DMS114 treated with DMSO at 0.1 percent for 48 hours (cell line): Measurements from ENCODE around the gene MCTP2.
A peak's percentile ranks its signal among the peaks of the same experiment; 100 is the strongest.

ENCODE experiments used
- DNase-seq: peaks from one replicate; lab custom pipeline; 2025; ENCODE audit not compliant: unreplicated experiment; lab: John Stamatoyannopoulos, UW

The MCTP2 gene, protein sequence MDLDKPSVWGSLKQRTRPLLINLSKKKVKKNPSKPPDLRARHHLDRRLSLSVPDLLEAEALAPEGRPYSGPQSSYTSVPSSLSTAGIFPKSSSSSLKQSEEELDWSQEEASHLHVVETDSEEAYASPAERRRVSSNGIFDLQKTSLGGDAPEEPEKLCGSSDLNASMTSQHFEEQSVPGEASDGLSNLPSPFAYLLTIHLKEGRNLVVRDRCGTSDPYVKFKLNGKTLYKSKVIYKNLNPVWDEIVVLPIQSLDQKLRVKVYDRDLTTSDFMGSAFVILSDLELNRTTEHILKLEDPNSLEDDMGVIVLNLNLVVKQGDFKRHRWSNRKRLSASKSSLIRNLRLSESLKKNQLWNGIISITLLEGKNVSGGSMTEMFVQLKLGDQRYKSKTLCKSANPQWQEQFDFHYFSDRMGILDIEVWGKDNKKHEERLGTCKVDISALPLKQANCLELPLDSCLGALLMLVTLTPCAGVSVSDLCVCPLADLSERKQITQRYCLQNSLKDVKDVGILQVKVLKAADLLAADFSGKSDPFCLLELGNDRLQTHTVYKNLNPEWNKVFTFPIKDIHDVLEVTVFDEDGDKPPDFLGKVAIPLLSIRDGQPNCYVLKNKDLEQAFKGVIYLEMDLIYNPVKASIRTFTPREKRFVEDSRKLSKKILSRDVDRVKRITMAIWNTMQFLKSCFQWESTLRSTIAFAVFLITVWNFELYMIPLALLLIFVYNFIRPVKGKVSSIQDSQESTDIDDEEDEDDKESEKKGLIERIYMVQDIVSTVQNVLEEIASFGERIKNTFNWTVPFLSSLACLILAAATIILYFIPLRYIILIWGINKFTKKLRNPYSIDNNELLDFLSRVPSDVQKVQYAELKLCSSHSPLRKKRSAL

GRCh38 chr15:94230883-94231722 lies at the start of gene MCTP2:
Gene MCTP2 (plus strand): TSS chr15:94231561. CDS start chr15:94298266, 66,705 bp downstream.
- peak; percentile 12 for DNase-seq

DNA sequence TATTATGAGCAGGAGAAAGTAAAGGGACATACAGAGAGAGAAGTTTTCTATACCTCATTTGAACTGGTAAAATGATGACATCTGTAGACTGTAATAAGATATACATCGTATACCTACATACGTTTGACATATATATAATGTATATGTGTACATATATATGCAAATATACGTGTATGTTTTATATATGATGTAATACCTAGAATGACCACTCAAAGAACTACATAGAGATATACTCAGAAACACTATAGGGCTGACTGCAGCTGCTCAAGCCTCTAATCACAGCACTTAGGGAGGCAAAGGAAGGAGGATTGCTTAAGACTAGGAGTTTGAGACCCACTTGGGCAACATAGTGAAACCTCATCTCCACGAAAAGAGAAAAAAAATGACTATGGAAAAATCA lies 48.5 kb upstream of the MCTP2 start:
- no peak for DNase-seq

- DNase-seq: no peak
Measured at GRCh38 chr15:94185547-94186236, 45.7 kb upstream of the MCTP2 start.

- no peak for DNase-seq
Measured at GRCh38 chr15:94186770-94187331, 44.5 kb upstream of the MCTP2 start.

DNA sequence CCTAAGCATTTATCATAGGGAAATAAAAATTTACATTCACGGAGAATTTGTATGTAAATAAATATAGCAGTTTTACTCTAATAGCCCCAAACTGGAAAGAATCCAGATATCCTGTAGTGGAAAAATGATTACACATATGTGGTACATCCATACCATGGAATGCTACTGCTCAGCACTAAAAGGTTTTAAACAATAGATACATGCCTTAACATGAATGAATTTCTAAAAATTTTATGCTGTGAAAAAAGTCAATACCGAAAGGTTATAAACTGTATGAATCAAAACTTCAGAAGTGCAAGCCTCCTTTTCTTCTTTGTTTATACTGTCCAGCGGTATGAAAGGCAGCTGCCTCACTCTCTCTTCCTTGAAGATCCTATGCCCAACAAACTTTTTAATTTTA lies 37.5 kb upstream of the MCTP2 start:
- DNase-seq: no peak

DNA sequence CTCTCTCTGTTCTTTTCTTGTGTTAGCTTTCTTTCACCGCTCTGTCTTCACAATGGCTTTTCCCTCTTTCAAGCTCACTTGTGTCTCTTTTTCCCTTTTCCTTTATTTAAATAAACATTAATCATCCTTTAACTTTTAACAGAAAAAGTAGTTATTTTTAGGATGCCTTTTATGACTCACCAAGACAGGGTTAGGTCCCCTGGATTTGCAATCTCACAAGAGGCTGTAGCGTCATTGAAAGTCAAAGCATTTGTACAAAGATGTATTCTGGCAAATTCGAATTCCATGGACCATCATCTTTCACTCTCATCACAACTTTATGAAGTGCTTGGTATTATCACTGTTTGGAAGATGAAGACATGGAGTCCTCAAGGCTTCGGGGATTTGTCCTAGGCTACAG lies 34.8 kb upstream of the MCTP2 start:
- no peak for DNase-seq

DNA sequence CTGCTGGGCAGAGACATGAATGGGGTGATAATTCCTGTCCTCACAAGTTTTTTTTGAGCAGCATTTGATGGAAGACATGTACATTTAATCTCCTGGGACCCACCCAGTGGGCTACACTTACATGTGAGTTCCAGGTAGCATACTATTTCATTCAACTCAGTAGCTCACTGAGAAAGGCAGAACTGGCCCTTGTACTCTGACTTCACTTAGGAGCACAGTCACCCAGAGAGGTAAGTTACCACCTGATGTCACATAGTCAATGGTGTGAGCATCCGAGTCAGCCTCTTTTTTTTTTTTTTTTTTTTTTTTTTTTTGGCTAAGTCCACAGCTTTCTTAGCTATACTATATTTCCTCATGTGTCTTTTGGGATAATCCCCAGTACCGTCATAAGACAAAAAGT lies 32.7 kb upstream of the MCTP2 start:
- no peak for DNase-seq

DNA sequence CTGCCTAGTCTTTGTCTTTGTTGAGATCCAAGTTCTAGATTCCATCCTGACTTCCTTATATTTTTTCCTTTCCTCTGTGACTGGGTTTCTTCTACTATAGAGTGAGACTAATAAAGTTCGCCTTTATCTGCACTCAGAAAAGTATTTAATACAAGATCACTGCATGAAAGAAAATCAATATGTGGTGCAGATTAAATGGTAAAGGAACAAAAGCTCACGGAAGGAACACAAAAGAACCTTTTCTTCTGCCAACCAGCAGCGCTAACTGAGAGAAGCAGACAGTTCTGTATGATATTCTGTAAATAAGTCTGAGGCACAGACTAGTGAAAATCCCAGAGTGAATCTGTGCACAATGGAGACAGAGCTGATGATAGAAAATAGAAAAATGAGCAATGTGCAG lies 31.6 kb upstream of the MCTP2 start:
- DNase-seq: no peak

- DNase-seq: no peak
Measured at GRCh38 chr15:94203306-94203705, 28.1 kb upstream of the MCTP2 start.

DNA sequence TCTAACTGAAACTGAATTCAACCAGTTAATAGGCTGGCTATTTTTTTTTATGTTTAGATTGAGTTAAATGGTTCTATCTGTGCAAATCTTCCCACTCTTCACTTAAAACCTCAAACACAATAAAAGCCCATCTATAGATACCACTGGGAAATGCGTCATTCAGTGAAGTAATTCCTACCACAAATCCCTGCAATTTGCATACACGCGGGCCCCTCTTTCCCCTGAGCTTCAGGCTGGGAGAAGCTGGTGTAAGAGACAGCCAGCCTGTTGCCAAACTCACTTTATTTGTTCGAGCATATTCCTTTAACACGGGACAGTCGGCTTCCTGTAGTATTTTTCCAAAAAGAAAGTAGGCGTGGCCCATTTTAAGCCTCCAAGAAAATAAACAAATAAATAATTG lies 26.0 kb upstream of the MCTP2 start:
- no peak for DNase-seq

- DNase-seq: no peak
Measured at GRCh38 chr15:94206463-94207167, 24.7 kb upstream of the MCTP2 start.

DNA sequence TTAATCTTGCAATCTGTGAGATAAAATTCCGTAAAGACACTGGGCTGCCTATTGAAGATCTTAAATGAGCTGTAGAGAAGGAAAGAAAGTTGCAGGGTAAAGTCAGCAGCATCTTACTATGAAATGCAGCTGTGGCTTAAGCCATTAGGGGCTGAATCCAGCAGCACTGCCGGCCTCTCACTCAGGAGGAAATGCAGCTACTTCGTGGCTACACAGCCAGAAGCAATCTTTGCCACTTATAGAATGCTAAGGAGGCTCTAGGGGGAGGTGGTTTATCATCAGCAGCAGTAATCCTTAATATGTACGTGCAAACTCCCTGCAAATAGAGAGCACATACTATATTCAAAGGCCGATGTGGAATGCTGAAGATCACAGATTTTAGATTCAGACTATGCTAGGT lies 19.1 kb upstream of the MCTP2 start:
- DNase-seq: no peak

DNA sequence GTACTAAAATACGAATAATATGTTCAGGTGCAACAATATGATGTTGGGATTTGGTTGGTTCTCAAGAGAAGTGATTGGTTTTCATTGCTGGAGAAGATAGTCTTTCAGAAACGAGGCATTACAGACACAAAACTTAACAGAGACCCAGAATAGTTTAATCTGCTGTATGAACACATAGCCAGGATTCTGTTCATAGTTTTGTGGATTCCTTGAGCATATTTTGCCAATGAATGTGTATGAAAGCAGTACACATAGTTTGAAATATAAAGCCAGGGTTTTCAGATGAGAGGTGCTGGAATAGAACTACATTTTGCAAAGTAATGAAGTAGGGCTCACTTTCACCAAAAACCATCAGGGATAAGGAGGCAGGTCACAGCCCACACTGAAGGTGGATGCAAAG lies 5.7 kb upstream of the MCTP2 start:
- DNase-seq: no peak

DNA sequence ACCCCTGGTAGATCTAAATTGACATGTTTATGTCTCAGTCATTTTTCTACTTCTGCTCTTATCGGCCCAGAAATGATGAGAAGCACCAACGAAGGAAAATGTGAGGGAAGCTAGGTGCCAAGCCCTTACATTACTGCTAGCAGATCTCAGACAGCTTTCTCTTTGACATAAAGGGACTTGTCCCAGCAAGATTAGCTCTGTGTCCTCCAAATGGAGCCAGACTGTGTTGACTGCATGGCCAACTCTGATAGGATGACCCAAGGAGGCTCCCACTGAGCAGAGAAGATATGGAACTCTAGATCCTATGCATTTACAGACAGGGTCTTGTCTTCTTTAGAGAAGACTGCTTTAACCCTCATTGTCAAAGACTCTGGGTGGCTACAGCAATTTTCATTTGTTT lies 2.8 kb upstream of the MCTP2 start:
- no peak for DNase-seq

DNA sequence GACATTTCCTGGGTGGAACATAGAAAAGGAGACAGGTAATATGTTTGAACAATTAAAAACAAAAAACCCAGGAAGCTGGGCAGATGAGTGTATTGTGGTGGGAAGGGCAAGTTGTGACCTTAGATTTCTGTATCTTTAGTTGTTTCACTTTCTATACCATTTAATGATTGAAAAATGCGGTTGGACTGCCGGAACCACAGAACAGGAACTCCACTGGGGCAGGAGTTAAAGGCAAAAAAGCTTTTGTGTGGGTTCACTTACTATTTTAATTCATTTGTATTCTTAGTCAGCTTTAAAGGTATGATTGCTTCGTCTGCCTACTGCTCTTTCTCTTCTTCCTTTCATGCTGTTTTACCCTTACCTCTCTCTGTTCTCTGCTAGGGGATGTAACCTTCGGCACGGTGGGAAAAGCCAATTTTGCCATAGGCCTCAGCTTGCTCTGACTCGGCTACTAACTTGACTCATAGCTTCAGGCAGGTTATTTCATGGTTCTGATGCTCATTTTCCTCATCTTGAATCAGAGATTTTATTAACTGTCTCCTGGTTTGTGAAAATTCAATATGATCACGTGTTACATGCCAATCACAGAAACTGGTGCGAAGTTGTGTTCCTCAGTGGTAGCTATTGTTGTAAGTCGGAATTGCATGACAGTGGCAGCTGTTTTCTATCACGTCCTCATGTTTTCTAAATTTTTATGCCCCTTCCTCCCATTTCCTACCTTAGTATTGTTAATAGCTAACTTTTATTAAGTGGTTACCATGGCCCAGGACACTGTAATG lies 1.6 kb upstream of the MCTP2 start:
- no peak for DNase-seq

GRCh38 chr15:94230431-94230882 lies 904 bp upstream of the MCTP2 start:
- no peak for DNase-seq

DNA sequence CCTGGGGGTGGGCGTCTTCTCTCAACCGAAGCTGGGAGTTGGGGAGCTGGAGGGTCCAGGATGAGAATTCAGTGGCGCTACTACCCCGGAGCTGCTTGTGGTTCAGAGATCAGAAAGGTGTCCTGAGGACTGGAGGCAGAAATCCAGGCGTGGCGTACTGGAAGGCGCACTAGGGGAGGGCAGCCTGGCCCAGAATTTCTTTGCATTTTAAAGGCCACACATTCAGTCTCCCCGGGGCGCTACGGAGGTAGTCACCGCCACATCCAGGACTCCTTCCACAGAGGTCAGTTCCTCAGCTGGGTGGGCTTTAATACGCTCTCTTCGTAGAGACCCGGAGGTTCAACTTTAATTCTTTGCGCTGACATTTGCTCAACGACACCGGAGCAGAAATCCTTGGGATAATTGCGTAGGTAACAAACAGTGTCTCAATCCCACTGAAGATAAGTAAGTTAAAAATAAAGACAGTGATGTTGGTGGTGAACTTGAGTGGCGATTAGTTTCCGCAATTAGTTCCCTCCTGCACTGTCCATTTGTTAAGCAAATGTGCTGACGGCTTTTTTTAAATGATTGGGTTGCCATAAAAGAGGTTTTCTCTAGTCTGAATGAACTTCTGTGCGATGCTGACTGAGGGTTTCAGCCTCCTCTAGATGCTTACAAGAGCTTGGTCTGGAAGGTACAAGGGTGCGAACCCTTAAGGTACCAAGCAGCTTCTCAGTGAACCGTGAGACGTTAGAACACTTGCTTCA lies 535 bp downstream of the MCTP2 start:
- DNase-seq: no peak

- no peak for DNase-seq
Measured at GRCh38 chr15:94233441-94233840, 2.1 kb downstream of the MCTP2 start.
